CD4-positive, alpha-beta T cell treated with Interleukin-4 for 1 hour (primary cell): ENCODE results near the gene FAM217A.
A peak's percentile ranks its signal among the peaks of the same experiment; 100 is the strongest.

ENCODE experiments used
- DNase-seq, 2 donors: peaks; one replicate each; pipeline ENCODE4 v3.0.0-alpha.2; 2020 to 2022

The FAM217A gene

DNA sequence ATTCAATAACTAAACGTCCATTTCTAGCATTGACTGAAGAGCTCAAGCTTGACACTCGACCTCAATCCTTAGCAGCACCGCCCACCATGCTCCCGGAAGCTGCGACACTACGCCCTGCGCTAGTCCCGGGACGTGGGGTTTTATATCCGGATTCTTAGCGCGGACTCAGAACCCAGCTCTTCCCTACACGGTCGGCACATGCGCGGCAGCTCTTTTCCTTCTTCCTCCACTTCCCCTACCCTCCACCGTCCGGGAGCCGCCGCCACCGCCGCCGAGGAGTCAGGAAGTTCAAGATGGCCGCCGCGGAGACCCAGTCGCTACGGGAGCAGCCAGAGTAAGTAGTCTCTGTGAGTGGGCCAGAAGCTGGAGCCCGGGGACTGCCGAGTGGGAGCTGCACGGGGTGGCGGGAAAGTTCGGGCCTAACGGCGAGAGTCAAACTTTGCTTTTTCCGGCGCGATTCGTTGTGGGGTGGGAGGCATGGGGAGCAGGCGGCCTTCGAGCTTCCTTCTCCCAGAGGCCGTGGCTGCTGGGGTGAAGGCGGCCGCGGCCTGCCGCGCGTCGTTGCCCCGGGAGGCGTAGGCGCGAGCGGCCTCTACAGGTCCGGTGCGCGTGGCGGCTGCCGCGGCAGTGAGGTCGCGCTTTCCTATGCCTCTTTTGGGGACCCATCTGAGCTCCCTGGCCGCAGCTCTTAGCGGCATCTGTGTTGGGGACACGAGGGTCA lies 57.6 kb downstream of the FAM217A start:
- peak; percentile 87 to 88 for DNase-seq

- no peak for DNase-seq
These were observed 58.2 kb downstream of the FAM217A start for GRCh38 chr6:4020822-4021132.

DNA sequence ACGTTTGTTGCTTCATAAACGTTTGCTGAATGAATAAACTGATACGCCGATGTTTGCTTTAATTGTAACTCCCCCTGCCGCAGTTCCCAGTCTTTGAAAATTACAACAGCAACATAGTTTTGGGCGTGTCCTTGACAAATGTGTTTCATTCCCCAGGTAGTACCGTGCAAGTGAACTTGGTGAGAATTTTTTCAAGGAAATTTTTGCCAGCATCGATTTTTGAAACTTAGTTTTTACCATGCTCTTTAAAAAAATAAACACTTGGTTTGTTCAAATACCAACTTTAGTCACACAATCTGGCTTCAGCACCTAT lies 60.1 kb downstream of the FAM217A start:
- DNase-seq = no peak
